ENCODE data around the gene SUMO1. TPM values are rescaled to one million over a fixed set of nuclear protein-coding genes. Genes with fewer than 3 reads are reported as not detected.
A peak's percentile ranks its signal among the peaks of the same experiment; 100 is the strongest.

SUMO1 gene
- total and polyA plus RNA-seq, 2 donors (not counting 1 experiment from before 2014, with no cell fraction given) = 15.6 to 60.0 TPM

GRCh38 chr2:202184557-202184956 is 53.8 kb downstream of the SUMO1 start:
- no peak for TF ChIP-seq EZH2 (IDR thresholded peaks at IDR 0.05; ENCODE audit: borderline replicate concordance, insufficient read depth, low read depth, low read length, poor library complexity, severe bottlenecking)
- TF ChIP-seq CTCF (IDR thresholded peaks at IDR 0.05) = no peak
- POLR2A ChIA-PET = interaction anchor here (0.6 kb wide), 1 partner anchor 14 kb away, joined by 3 read pairs; no protein-coding TSS in a partner anchor
- intact Hi-C loops (cut with micrococcal nuclease) = no loop called here
- H3K27ac ChIP-seq (ENCODE audit: low read length in 2 of 2) = no peak overlapping the region
- H3K79me2 ChIP-seq (ENCODE audit: control insufficient read depth, insufficient read depth, low read length) = no peaks in the 10 kb centered on the region
- H3K4me2 ChIP-seq (replicated peaks; ENCODE audit: low read depth, low read length, poor library complexity, severe bottlenecking) = no peak overlapping the region
- no peaks in the 10 kb centered on the region for H3K9me3 ChIP-seq (ENCODE audit: control extremely low read depth in 1 of 3, control insufficient read depth in 2 of 3, insufficient read depth in 1 of 3, low read length in 2 of 3)
- H3K36me3 ChIP-seq (replicated peaks in 1 of 2; ENCODE audit: control extremely low read depth in 1 of 2, control insufficient read depth in 1 of 2, extremely low read depth in 1 of 2, insufficient read depth in 2 of 2, low read length in 1 of 2) = no peaks in the 10 kb centered on the region
- H3K27me3 ChIP-seq (replicated peaks in 1 of 4; ENCODE audit: control extremely low read depth in 1 of 4, control insufficient read depth in 3 of 4, insufficient read depth in 4 of 4, low read length in 3 of 4) = no peaks in the 10 kb centered on the region
- no peak overlapping the region for H3K9ac ChIP-seq (ENCODE audit: low read length)
- H3K27ac Mint-ChIP-seq = no peak overlapping the region
- 83% methylated on average over 2 of the region's 2 CpGs for WGBS (ENCODE audit: insufficient coverage)
- H4K20me1 ChIP-seq (ENCODE audit: control insufficient read depth, insufficient read depth, low read length, poor library complexity, severe bottlenecking) = no peaks in the 10 kb centered on the region
- CTCF ChIA-PET = interaction anchor here (0.8 to 2.6 kb wide), 2 partner anchors 9 to 324 kb away, joined by 3 to 10 read pairs; no protein-coding TSS in a partner anchor
- DNase-seq (no peak), ATAC-seq (ENCODE audit: low read depth) (no peak)
- H3K4me3 Mint-ChIP-seq = no peak overlapping the region
- H3K27me3 Mint-ChIP-seq = peaks cover 36% of the 10 kb centered on the region
- H3K9me3 Mint-ChIP-seq (ENCODE audit: insufficient read depth) = no peaks in the 10 kb centered on the region
- no peaks in the 10 kb centered on the region for H3K4me1 Mint-ChIP-seq
- no peaks in the 10 kb centered on the region for H3K4me1 ChIP-seq (ENCODE audit: control insufficient read depth in 2 of 2, insufficient read depth in 2 of 2, low read length in 2 of 2)
- H3K4me3 ChIP-seq (ENCODE audit: control extremely low read depth in 1 of 5, extremely low read depth in 1 of 5, insufficient read depth in 1 of 5, low read depth in 2 of 5, low read length in 4 of 5) = no peak overlapping the region
- H2AFZ ChIP-seq (ENCODE audit: insufficient read depth, low read depth, low read length, poor library complexity, severe bottlenecking) = no peak overlapping the region

DNA sequence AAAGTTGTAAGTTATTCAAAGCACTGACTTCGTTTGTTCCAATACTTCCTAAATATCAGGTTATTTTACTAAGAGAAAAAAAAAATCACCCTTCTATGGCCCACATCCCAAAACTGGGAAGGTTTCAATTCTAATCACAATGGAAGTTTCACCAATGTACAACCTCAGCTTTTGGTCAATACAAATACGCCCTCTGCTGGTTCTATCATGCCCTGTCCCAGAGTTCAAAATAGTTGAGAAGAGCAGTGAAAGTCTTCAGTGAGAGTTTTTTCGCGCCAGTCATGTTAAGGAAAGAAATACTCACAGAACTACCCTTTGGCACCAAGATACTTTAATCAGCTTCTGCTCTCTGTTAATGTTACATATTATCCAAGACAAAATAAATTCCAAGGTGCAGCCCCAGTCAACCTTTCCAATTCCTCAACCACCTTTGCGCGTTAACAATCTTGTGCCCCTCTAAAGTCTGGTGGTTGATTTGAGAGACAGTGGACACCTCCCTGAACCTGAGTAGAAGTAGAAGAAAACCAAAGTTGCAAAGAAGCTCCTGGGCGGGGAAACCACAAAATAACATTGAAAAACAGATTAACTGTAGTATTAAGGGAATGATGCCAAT is 59.9 kb downstream of the SUMO1 start:
- peak; percentile 47 for ATAC-seq (ENCODE audit: low read depth)
- H3K9ac ChIP-seq (ENCODE audit: low read length) = no peak overlapping the region
- H4K20me1 ChIP-seq (ENCODE audit: control insufficient read depth, insufficient read depth, low read length, poor library complexity, severe bottlenecking) = no peaks in the 10 kb centered on the region
- no peaks in the 10 kb centered on the region for H3K9me3 Mint-ChIP-seq (ENCODE audit: insufficient read depth)
- H3K27me3 ChIP-seq (replicated peaks in 1 of 4; ENCODE audit: control extremely low read depth in 1 of 4, control insufficient read depth in 3 of 4, insufficient read depth in 4 of 4, low read length in 3 of 4) = no peaks in the 10 kb centered on the region
- no CpG with 5 or more reads among the region's 7 CpGs for WGBS (ENCODE audit: insufficient coverage)
- intact Hi-C loops (cut with micrococcal nuclease) = loop anchor here (1.0 to 2.0 kb wide), 3 partner anchors 214 to 514 kb away; no protein-coding TSS in a partner anchor
- H3K27ac Mint-ChIP-seq = no peak overlapping the region
- H3K79me2 ChIP-seq (ENCODE audit: control insufficient read depth, insufficient read depth, low read length) = no peaks in the 10 kb centered on the region
- H3K27ac ChIP-seq (ENCODE audit: low read length in 2 of 2) = no peak overlapping the region
- no peak for TF ChIP-seq EZH2 (IDR thresholded peaks at IDR 0.05; ENCODE audit: borderline replicate concordance, insufficient read depth, low read depth, low read length, poor library complexity, severe bottlenecking)
- TF ChIP-seq CTCF (IDR thresholded peaks at IDR 0.05) = peak; percentile 93
- H3K4me3 Mint-ChIP-seq = no peak overlapping the region
- POLR2A ChIA-PET = no interaction called here
- no peak overlapping the region for H3K4me3 ChIP-seq (ENCODE audit: control extremely low read depth in 1 of 5, extremely low read depth in 1 of 5, insufficient read depth in 1 of 5, low read depth in 2 of 5, low read length in 4 of 5)
- H3K4me1 ChIP-seq (ENCODE audit: control insufficient read depth in 2 of 2, insufficient read depth in 2 of 2, low read length in 2 of 2) = no peaks in the 10 kb centered on the region
- DNase-seq = peak; percentile 69
- no peaks in the 10 kb centered on the region for H3K9me3 ChIP-seq (ENCODE audit: control extremely low read depth in 1 of 3, control insufficient read depth in 2 of 3, insufficient read depth in 1 of 3, low read length in 2 of 3)
- H3K4me2 ChIP-seq (replicated peaks; ENCODE audit: low read depth, low read length, poor library complexity, severe bottlenecking) = no peak overlapping the region
- CTCF ChIA-PET = interaction anchor here (1.0 to 5.7 kb wide), 22 partner anchors 8 to 942 kb away, joined by 3 to 198 read pairs (median 4); no protein-coding TSS in a partner anchor
- H2AFZ ChIP-seq (ENCODE audit: insufficient read depth, low read depth, low read length, poor library complexity, severe bottlenecking) = no peak overlapping the region
- H3K27me3 Mint-ChIP-seq = peaks cover 14% of the 10 kb centered on the region
- no peaks in the 10 kb centered on the region for H3K36me3 ChIP-seq (replicated peaks in 1 of 2; ENCODE audit: control extremely low read depth in 1 of 2, control insufficient read depth in 1 of 2, extremely low read depth in 1 of 2, insufficient read depth in 2 of 2, low read length in 1 of 2)
- H3K4me1 Mint-ChIP-seq = no peaks in the 10 kb centered on the region

All from B cell (primary cell).